Measurements from ENCODE around the gene FN1.
"Not testable (repeated sequence)": the region's sequence is repeated elsewhere in the genome, so short reads cannot be mapped to it uniquely, and the experiment has no call there.

Gene FN1

DNA sequence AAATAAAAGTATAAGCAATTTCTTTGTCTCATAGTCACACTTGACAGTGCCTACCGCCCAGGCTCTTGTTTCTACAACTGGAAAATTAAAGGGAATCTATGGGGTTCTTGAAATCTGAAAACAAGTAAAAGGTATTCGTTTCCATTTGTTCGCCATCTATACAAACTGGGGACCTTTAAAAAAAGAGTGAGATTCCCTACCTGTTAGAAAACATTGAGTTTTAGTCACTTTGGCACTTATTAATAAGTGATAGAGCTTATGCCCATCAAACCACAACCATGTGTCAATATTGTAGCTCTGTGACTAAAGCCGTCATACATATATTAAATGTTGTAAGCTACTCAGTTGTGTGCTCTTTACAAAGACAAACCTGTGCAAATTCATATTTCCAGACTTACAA, 13.2 kb downstream of the FN1 start:
- no peak for DNase-seq (ENCODE audit: low read depth)

DNA sequence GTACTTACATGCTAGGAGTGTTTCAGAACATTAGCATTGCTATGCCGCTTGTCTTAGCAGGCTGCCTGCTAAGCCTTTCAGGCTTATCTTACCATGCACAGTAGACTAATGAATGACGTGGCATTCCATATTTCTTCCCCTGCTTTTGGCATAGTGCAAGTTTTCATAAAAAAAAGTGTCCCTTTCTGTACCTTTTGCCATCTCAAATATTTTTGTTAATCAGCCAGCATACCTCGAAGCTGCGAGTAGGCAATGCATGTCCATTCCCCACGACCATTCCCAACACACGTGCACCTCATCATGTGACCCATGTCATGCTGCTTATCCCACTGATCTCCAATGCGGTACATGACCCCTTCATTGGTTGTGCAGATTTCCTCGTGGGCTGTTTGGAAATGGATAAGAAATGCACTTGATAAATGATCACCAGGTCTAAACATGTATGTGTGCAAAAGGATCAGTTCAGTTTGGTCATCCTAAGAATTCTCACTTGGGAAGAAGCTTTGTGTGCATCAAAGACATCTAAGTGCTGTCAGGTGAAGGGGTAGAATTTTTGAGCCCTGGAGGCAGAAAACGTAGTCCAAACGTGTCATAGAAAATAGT, 13.9 kb downstream of the FN1 start:
- peak; percentile 87 for DNase-seq (ENCODE audit: low read depth)

DNA sequence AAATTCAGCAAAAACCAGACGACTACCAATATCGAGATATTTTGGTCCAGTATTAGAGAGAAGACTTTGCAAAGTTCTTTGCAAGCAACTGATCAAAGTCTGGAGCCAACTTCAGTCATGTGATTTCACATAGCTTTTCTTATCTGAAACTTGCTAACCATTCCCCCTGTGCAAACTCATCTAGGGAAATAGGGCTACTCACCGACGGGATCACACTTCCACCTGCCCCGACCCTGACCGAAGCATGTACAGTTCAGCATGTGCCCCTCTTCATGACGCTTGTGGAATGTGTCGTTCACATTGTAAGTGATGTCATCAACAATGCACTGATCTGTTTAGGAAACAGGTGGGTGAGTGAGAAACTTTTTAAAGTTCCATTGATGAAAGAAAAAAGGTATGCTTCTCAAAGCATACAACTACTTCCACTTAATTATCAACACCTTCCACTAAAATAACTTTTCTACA, 15.4 kb downstream of the FN1 start:
- DNase-seq (ENCODE audit: low read depth), result peak; percentile 39

GRCh38 chr2:215419769-215420470, 15.9 kb downstream of the FN1 start:
- DNase-seq (ENCODE audit: low read depth), result no peak

GRCh38 chr2:215419113-215419512, 16.8 kb downstream of the FN1 start:
- peak; percentile 45 for DNase-seq (ENCODE audit: low read depth)

GRCh38 chr2:215418064-215418963, 17.6 kb downstream of the FN1 start:
- DNase-seq (ENCODE audit: low read depth), result peak; percentile 35

- DNase-seq (ENCODE audit: low read depth), result peak; percentile 79
Observed at GRCh38 chr2:215417400-215417951, 18.4 kb downstream of the FN1 start.

DNA sequence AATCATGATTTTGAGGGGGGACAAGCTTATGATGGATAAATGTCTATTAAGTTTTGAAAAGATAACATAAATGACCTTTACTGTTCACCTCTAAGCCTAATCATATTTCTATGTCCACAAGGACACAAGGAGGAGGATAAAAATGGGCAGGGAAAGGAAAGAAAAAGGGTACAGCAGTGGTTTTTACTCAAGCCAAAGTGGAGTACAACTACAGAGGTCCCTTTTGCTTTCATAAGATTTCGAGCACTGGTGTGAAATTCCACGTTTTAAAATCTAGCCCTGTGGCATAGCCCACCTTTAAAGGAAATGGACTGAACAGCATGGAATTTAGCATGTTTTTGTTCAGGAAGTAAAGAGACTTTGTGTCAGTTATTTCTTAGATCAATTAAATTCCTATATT, 19.2 kb downstream of the FN1 start:
- DNase-seq (ENCODE audit: low read depth), result no peak

- no peak for DNase-seq (ENCODE audit: low read depth)
Observed at GRCh38 chr2:215415820-215416577, 19.9 kb downstream of the FN1 start.

- no peak for DNase-seq (ENCODE audit: low read depth)
Observed at GRCh38 chr2:215415218-215415617, 20.6 kb downstream of the FN1 start.

DNA sequence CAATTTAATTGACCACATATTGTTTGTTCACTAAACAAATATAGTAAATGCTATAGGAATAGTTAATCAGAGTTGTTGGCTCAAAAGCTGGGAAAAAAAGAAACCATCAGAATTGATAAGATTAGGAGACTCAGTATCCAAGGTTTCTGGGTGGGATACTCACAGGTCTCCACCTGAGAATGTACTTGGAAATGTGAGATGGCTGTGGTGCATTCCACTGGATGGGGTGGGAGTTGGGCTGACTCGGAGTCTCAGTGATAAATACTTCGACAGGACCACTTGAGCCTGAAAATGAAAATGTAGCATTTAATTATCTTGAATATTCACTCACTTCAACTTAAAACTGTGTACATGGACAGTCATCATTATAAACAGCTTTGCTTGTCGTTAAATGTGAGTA, 21.2 kb downstream of the FN1 start:
- DNase-seq (ENCODE audit: low read depth), result no peak

- DNase-seq (ENCODE audit: low read depth), result no peak
Observed at GRCh38 chr2:215413974-215414373, 21.9 kb downstream of the FN1 start.

DNA sequence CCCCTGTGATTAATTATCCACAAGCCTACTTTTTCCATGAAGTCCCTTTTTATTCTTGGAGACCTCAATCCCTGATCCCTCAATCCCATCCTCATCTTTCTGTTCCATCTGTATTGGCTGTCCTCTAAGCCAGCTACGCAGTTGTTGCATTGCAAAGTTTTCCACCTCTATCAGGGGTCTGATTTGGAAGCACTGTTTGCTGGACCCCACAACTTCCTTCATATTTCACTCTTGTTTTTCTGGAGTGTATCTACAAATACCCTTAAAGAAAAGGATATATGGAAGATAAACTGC, 22.4 kb downstream of the FN1 start:
- no peak for DNase-seq (ENCODE audit: low read depth)

GRCh38 chr2:215411941-215412743, 23.7 kb downstream of the FN1 start:
- no peak for DNase-seq (ENCODE audit: low read depth)

- DNase-seq (ENCODE audit: low read depth), result peak; percentile 98
Observed at GRCh38 chr2:215410932-215411285, 25.0 kb downstream of the FN1 start.

DNA sequence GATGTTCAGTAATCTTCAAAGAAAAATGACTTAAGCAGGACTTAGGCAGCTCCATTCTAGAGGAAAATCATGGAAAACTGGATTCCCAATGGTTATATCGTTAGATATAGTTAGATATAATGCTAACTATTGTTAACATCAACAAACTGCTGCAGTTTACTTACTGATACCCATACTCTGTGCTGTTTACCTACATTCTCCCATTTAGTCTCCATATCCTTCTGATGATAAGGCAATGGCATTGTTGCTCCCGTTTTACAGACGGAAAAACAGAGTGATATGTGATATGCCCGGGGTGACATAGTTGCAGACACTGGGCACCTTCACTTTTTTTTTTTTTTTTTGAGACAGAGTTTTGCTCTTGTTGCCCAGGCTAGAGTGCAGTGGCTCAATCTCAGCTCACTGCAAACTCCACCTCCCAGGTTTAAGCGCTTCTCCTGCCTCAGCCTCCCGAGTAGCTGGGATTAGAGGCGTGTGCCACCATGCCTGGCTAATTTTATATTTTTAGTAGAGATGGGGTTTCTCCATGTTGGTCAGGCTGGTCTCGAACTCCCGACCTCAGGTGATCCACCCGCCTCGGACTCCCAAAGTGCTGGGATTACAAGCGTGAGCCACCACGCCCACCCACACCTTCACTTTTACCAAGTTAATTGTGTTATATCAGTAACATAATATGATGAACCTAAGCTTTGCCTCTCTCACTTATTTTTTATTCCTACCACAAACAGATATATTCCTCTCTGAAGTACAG, 25.5 kb downstream of the FN1 start:
- DNase-seq (ENCODE audit: low read depth), result not testable (repeated sequence)

- no peak for DNase-seq (ENCODE audit: low read depth)
Observed at GRCh38 chr2:215409331-215410127, 26.3 kb downstream of the FN1 start.

GRCh38 chr2:215408441-215408840, 27.4 kb downstream of the FN1 start:
- DNase-seq (ENCODE audit: low read depth), result not testable (repeated sequence)

DNA sequence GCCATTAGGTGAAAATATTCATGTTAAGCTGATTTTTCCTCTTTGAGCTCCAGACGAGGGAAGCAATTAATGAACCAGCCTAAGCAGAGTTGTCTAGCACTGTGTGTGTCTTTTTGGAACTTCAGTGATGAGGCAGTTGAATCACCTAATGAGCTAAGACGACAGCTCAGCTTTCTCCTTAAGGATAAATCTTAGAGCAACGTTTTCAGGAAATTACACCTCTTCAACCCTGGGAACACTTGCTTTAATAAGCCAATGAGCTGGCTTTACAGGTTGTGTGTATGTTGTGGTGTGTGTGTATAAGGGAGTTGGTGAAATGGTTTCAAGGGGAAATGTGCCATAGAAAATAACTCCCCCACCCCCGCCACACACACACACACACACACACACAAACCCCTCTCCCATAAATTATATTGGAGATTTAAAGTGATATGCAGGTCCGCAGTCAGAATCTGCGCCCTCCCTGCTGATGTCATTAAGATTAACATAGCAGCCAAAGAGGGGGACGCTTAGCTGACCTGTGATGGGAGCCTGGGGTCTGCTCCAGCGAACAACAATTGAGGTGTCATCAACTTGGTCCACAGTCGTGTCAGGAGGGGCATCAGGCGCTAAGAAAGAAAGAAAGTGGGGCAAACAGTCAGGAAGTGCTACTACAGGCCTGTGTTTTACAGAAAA, 28.1 kb downstream of the FN1 start:
- DNase-seq (ENCODE audit: low read depth), result no peak
